Activated CD8-positive, alpha-beta T cell treated with anti-CD3 and anti-CD28 coated beads for 36 hours (primary cell): Measurements from ENCODE around the gene NEK4. TPM values are rescaled to one million over a fixed set of nuclear protein-coding genes. Genes with fewer than 3 reads are reported as not detected.

Source experiments
- ATAC-seq: fragments of 200-7000 bp; cut with Tn5 transposase; one replicate; pipeline ENCODE4 v1.10.0; 2021; ENCODE audit warnings: mild to moderate bottlenecking, moderate library complexity
- CTCF ChIA-PET: fragments of 350-600 bp; sonication (Branson Sonifier 250); formaldehyde crosslinking; loops from one replicate; lab custom pipeline; 2021; ENCODE audit warnings: antibody characterized with exemption; lab: Charles Lee
- POLR2A ChIA-PET: fragments of 350-600 bp; sonication (Branson Sonifier 250); formaldehyde crosslinking; loops from one replicate; lab custom pipeline; 2021; ENCODE audit warnings: antibody characterized with exemption; lab: Charles Lee
- DNase-seq: peaks from one replicate; pipeline ENCODE4 v3.0.0-alpha.2; 2020
- H3K27ac Mint-ChIP-seq: one replicate; pipeline ENCODE4 v1.8.0; 2021; ENCODE audit warnings: mild to moderate bottlenecking, mixed read lengths
- H3K27me3 Mint-ChIP-seq: one replicate; pipeline ENCODE4 v1.8.0; 2021; ENCODE audit warnings: mixed read lengths
- H3K36me3 Mint-ChIP-seq: one replicate; pipeline ENCODE4 v1.8.0; 2021; ENCODE audit warnings: low read depth, mixed read lengths
- H3K4me1 Mint-ChIP-seq: one replicate; pipeline ENCODE4 v1.8.0; 2021; ENCODE audit warnings: low read depth, mixed read lengths
- H3K4me3 Mint-ChIP-seq: one replicate; pipeline ENCODE4 v1.8.0; 2021; ENCODE audit warnings: mild to moderate bottlenecking, moderate library complexity, mixed read lengths
- H3K9me3 Mint-ChIP-seq: one replicate; pipeline ENCODE4 v1.8.0; 2021; ENCODE audit warnings: mixed read lengths
- CTCF ChIP-seq: fragments of 200-600 bp; IDR thresholded peaks from one replicate; pipeline ENCODE4 v1.8.0; 2022; ENCODE audit warnings: antibody characterized with exemption, mild to moderate bottlenecking
- intact Hi-C: fragments of 100-400 bp; cut with micrococcal nuclease; formaldehyde crosslinking; loops from one replicate; pipeline ENCODE4 v1.10.0; 2022
- total RNA-seq, 2 experiments: library from RNA; stranded (reverse); gene quantifications; one replicate each; pipeline ENCODE4 v1.2.3, GENCODE V29; 2021

The NEK4 gene
- total RNA-seq, 2 experiments from 2014 or later: 16.2 to 18.4 TPM

- intact Hi-C loops: no loop called here
- Mint-ChIP-seq H3K36me3 (peaks cover 49% of the 10 kb centered on the region), H3K9me3 (no peaks in the 10 kb centered on the region)
These were observed 74.7 kb downstream of the NEK4 start for GRCh38 chr3:52695798-52696671.

GRCh38 chr3:52694528-52695189 lies 76.1 kb downstream of the NEK4 start:
- H3K4me1 Mint-ChIP-seq: peaks cover 49% of the 10 kb centered on the region
- no peaks in the 10 kb centered on the region for H3K9me3 Mint-ChIP-seq
- DNase-seq (no peak), ATAC-seq (no peak)
- no peaks in the 10 kb centered on the region for H3K27me3 Mint-ChIP-seq
- POLR2A ChIA-PET: interaction anchor here (1.1 to 10.1 kb wide), 4 partner anchors 8 to 11 kb away, joined by 5 to 101 read pairs (median 11); partner anchors contain the start of genes GLT8D1, GNL3 and SPCS1
- TF ChIP-seq CTCF: no peak
- peak overlapping the region; percentile 35 for H3K27ac Mint-ChIP-seq
- no peak overlapping the region for H3K4me3 Mint-ChIP-seq
- peaks cover 61% of the 10 kb centered on the region for H3K36me3 Mint-ChIP-seq
- CTCF ChIA-PET: no interaction called here
- intact Hi-C loops: no loop called here

More at GRCh38 chr3:52695798-52696671, 74.7 kb downstream of the NEK4 start:
- no peak for DNase-seq
- Mint-ChIP-seq H3K4me1 (peaks cover 42% of the 10 kb centered on the region), H3K27ac (peak overlapping the region; percentile 74), H3K4me3 (no peak overlapping the region), H3K27me3 (no peaks in the 10 kb centered on the region)
- CTCF ChIA-PET: interaction anchor here (0.9 to 1.7 kb wide), 3 partner anchors 8 to 24 kb away, joined by 3 to 4 read pairs (median 3); no protein-coding TSS in a partner anchor
- ATAC-seq: no peak
- POLR2A ChIA-PET: interaction anchor here (0.6 to 3.6 kb wide), 7 partner anchors 7 to 50 kb away, joined by 3 to 15 read pairs (median 3); partner anchors contain the start of genes GLT8D1, GNL3 and SPCS1
- TF ChIP-seq CTCF: no peak

- POLR2A ChIA-PET: interaction anchor here (0.6 to 10.1 kb wide), 5 partner anchors 9 to 412 kb away, joined by 3 to 101 read pairs (median 4); partner anchors contain the start of genes GLT8D1 and SPCS1
These were observed 77.7 kb downstream of the NEK4 start for GRCh38 chr3:52693071-52693470.

GRCh38 chr3:52690560-52690959 lies 80.2 kb downstream of the NEK4 start:
- intact Hi-C loops: loop anchor here (2.0 kb wide), 1 partner anchor 14 kb away; the partner anchor contains the start of gene GLT8D1
- no peak for TF ChIP-seq CTCF
- ATAC-seq (no peak), DNase-seq (no peak)
- Mint-ChIP-seq H3K36me3 (peaks cover 86% of the 10 kb centered on the region), H3K4me1 (peaks cover 65% of the 10 kb centered on the region), H3K27ac (peak overlapping the region; percentile 71), H3K27me3 (no peaks in the 10 kb centered on the region), H3K9me3 (no peaks in the 10 kb centered on the region), H3K4me3 (peak overlapping the region; percentile 11)
- CTCF ChIA-PET: interaction anchor here (1.1 to 2.0 kb wide), 2 partner anchors 9 to 11 kb away, joined by 3 to 4 read pairs; no protein-coding TSS in a partner anchor
- POLR2A ChIA-PET: interaction anchor here (1.0 to 10.1 kb wide), 5 partner anchors 9 to 29 kb away, joined by 4 to 101 read pairs (median 4); partner anchors contain the start of genes GLT8D1 and SPCS1

More at GRCh38 chr3:52693071-52693470, 77.7 kb downstream of the NEK4 start:
- CTCF ChIA-PET: interaction anchor here (1.0 to 1.1 kb wide), 2 partner anchors 12 to 14 kb away, joined by 3 read pairs; partner anchors contain the start of genes GLT8D1 and SPCS1
- intact Hi-C loops: no loop called here
- Mint-ChIP-seq H3K27ac (peak overlapping the region; percentile 55), H3K27me3 (no peaks in the 10 kb centered on the region), H3K4me1 (peaks cover 65% of the 10 kb centered on the region), H3K9me3 (no peaks in the 10 kb centered on the region), H3K36me3 (peaks cover 77% of the 10 kb centered on the region), H3K4me3 (no peak overlapping the region)
- ATAC-seq (no peak), DNase-seq (no peak)
- TF ChIP-seq CTCF: no peak
